ENCODE results near the gene ELF1.

- TF ChIP-seq EP300 (IDR thresholded peaks at IDR 0.05) (no peak), POLR2A (IDR thresholded peaks at IDR 0.05) (no peak)
- TF ChIP-seq, protein P1, sequence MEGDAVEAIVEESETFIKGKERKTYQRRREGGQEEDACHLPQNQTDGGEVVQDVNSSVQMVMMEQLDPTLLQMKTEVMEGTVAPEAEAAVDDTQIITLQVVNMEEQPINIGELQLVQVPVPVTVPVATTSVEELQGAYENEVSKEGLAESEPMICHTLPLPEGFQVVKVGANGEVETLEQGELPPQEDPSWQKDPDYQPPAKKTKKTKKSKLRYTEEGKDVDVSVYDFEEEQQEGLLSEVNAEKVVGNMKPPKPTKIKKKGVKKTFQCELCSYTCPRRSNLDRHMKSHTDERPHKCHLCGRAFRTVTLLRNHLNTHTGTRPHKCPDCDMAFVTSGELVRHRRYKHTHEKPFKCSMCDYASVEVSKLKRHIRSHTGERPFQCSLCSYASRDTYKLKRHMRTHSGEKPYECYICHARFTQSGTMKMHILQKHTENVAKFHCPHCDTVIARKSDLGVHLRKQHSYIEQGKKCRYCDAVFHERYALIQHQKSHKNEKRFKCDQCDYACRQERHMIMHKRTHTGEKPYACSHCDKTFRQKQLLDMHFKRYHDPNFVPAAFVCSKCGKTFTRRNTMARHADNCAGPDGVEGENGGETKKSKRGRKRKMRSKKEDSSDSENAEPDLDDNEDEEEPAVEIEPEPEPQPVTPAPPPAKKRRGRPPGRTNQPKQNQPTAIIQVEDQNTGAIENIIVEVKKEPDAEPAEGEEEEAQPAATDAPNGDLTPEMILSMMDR (IDR thresholded peaks at IDR 0.05), result no peak
Measured at GRCh38 chr13:41052441-41052840, 33.3 kb upstream of the ELF1 start.

All from ovary (tissue), 3 donors.